Cardiac muscle cell (in vitro differentiated cells and primary cell): ENCODE results near the gene NR1H3. TPM values are rescaled to one million over a fixed set of nuclear protein-coding genes. Genes with fewer than 3 reads are reported as not detected.

ENCODE experiments used
- DNase-seq, 2 donors: peaks; one replicate each; pipeline versions ENCODE4 v3.0.0 to v3.0.0-alpha.2; 2010 to 2017; ENCODE audit warnings: low read depth in 1 of 2, low spot score in 1 of 2
- H3K27ac ChIP-seq: fragments of 200-600 bp; sonication (generic); 2 replicates; pipeline ENCODE4 v1.5.1; 2016
- H3K27me3 ChIP-seq: fragments of 200-600 bp; sonication (generic); 2 replicates; pipeline ENCODE4 v1.6.0; 2016; ENCODE audit warnings: control low read depth
- H3K36me3 ChIP-seq: fragments of 200-600 bp; sonication (generic); 2 replicates; pipeline ENCODE4 v1.5.1; 2016; ENCODE audit warnings: control low read depth
- H3K4me1 ChIP-seq: fragments of 200-600 bp; sonication (generic); 2 replicates; pipeline ENCODE4 v1.8.1; 2017; ENCODE audit warnings: low read depth, mild to moderate bottlenecking, mixed run types
- H3K4me3 ChIP-seq: fragments of 200-600 bp; sonication (generic); 2 replicates; pipeline ENCODE4 v1.5.1; 2016; ENCODE audit warnings: mild to moderate bottlenecking
- H3K9me3 ChIP-seq: fragments of 200-600 bp; sonication (generic); 2 replicates; pipeline ENCODE4 v1.5.1; 2017; ENCODE audit warnings: low read depth, mild to moderate bottlenecking, control low read depth
- CTCF ChIP-seq: IDR thresholded peaks from 2 replicates; pipeline ENCODE4 v1.5.1; 2012; ENCODE audit warnings: low read depth, mild to moderate bottlenecking, low read length
- polyA plus RNA-seq: library from polyadenylated mRNA; unstranded; fragments of >200 nt; fragmentation: Nextera tagmentation; extraction: Ambion mirVana; gene quantifications from 2 replicates; pipeline ENCODE4 v1.2.1, GENCODE V29; 2016
- total RNA-seq: library from RNA; depleted of rRNA; stranded (reverse); fragments of >200 nt; gene quantifications from 2 replicates; pipeline ENCODE4 v1.2.3, GENCODE V29; 2016

Gene NR1H3
- total and polyA plus RNA-seq, 2 experiments from 2014 or later: 16.2 to 31.6 TPM

DNA sequence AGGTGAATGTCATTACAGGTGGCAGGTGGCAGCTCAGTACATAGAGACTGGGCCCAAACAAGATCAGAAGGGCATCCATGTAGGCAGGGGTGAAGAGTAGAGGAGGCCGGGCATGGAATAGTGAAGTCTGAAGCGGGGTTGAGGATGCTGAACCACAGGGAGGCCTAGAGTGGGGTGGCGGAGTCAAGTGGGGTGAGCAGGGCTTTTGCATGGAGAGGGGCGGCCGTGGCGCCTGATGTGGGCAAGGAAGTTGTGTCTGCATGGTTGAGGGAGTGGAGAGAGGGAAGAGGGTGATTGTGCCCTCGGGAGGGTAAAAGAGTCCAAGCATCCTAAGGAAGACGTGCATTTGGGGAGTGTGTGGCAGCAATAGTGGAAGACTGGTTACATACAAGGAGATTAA is 28.6 kb upstream of the NR1H3 start:
- Histone ChIP-seq H3K9me3 (no peaks in the 10 kb centered on the region), H3K27ac (no peak overlapping the region), H3K4me1 (no peaks in the 10 kb centered on the region), H3K27me3 (no peaks in the 10 kb centered on the region), H3K36me3 (no peaks in the 10 kb centered on the region), H3K4me3 (no peak overlapping the region)
- DNase-seq: no peak
- TF ChIP-seq CTCF: no peak

GRCh38 chr11:47233051-47233450 is 24.7 kb upstream of the NR1H3 start:
- H3K9me3 ChIP-seq: no peaks in the 10 kb centered on the region
- no peak overlapping the region for H3K27ac ChIP-seq
- no peak overlapping the region for H3K4me3 ChIP-seq
- no peak for TF ChIP-seq CTCF
- DNase-seq: no peak
- no peaks in the 10 kb centered on the region for H3K27me3 ChIP-seq
- peaks cover 4% of the 10 kb centered on the region for H3K4me1 ChIP-seq
- H3K36me3 ChIP-seq: no peaks in the 10 kb centered on the region

- peak overlapping the region; percentile 48 for H3K27ac ChIP-seq
- H3K36me3 ChIP-seq: peaks cover under 1% of the 10 kb centered on the region
- H3K4me3 ChIP-seq: no peak overlapping the region
Measured at GRCh38 chr11:47233989-47234668, 23.7 kb upstream of the NR1H3 start.

GRCh38 chr11:47234669-47235100 is 23.1 kb upstream of the NR1H3 start:
- Histone ChIP-seq H3K4me1 (peaks cover 4% of the 10 kb centered on the region), H3K9me3 (no peaks in the 10 kb centered on the region), H3K27ac (peak overlapping the region; percentile 48), H3K36me3 (peaks cover 6% of the 10 kb centered on the region), H3K4me3 (no peak overlapping the region), H3K27me3 (no peaks in the 10 kb centered on the region)
- peak in 1 of 2 donors; percentile 59 for DNase-seq
- TF ChIP-seq CTCF: no peak

More at GRCh38 chr11:47233989-47234668, 23.7 kb upstream of the NR1H3 start:
- peak; percentile 73 for TF ChIP-seq CTCF
- peak in 1 of 2 donors; percentile 83 for DNase-seq
- H3K4me1 ChIP-seq: peaks cover 4% of the 10 kb centered on the region
- H3K27me3 ChIP-seq: no peaks in the 10 kb centered on the region
- no peaks in the 10 kb centered on the region for H3K9me3 ChIP-seq

DNA sequence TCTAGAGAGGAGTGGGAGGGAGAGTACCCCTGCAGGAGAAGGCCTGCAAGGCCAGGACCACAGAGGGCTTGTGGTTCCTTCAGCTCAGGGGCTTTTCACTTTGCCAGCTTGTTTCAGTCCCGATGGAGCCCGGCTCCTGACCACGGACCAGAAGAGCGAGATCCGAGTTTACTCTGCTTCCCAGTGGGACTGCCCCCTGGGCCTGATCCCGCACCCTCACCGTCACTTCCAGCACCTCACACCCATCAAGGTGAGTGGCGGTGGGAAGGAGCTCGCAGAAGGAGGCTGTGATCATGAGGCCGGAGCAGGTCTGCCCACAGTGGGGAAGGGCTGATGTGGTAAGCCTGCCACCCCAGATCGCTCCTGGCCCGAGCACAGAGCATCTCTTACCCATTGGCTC is 22.6 kb upstream of the NR1H3 start:
- Histone ChIP-seq H3K27ac (peak overlapping the region; percentile 48), H3K4me3 (no peak overlapping the region), H3K9me3 (no peaks in the 10 kb centered on the region), H3K36me3 (peaks cover 10% of the 10 kb centered on the region), H3K27me3 (no peaks in the 10 kb centered on the region), H3K4me1 (peaks cover 4% of the 10 kb centered on the region)
- DNase-seq: no peak
- no peak for TF ChIP-seq CTCF
